ENCODE results near the gene NTM. TPM values are rescaled to one million over a fixed set of nuclear protein-coding genes. Genes with fewer than 3 reads are reported as not detected.
"Not testable (repeated sequence)": the region's sequence is repeated elsewhere in the genome, so short reads cannot be mapped to it uniquely, and the experiment has no call there.

NTM gene
- 1 to 10 TPM in 1 of 2 donors, under 1 TPM in 1; 0.24 to 1.1 TPM for polyA plus RNA-seq

DNA sequence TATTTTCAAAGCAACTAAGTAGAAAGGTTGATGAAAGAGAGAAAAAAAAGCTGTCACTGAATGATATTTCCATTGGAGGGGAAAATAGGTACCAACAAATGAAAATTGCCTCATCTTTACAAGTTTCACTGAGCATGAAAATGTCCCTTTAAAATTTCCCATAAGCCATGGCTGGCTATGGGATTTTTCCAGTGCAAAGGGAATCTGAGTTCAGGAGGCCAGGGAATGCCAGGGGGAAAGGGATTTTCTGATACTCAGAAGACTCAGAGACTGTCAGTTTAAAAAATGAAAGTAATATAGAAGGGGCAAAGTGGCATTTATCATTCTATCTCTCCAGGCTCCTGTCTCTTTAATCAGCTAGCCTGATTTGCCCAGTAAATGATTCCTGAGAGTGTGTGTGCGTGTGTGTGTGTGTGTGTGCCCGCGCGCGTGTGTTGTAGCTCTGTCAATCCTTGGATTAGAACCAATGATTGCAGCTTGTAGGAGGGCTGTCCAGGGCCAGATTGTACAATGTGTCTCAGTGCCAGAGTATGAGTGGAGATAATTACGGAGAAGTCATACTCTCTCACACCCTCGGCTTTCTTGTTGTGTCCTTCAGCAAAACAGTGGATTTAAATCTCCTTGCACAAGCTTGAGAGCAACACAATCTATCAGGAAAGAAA is at the start of gene NTM:
Gene NTM (plus strand): TSS at position 526 of the 662 bp plus-strand sequence.
- 28 to 29% methylated on average over 7 of the region's 7 CpGs for WGBS, 2 donors
- Histone ChIP-seq H3K36me3 (ENCODE audit: control insufficient read depth in 2 of 2, insufficient read depth in 2 of 2, low read length in 1 of 2) (no peaks in the 10 kb centered on the region), H3K9me3 (ENCODE audit: control insufficient read depth in 2 of 2, insufficient read depth in 1 of 2, low read depth in 1 of 2, low read length in 1 of 2) (no peaks in the 10 kb centered on the region), H3K4me3 (ENCODE audit: low read depth in 1 of 2, low read length in 2 of 2) (peak within 1 kb of the TSS in 1 of 2 donors; percentile 18), H3K27ac (ENCODE audit: low read depth in 2 of 2, low read length in 1 of 2) (no peak within 1 kb of the TSS), H3K4me1 (ENCODE audit: control insufficient read depth in 2 of 2, insufficient read depth in 2 of 2, low read length in 1 of 2) (no peaks in the 10 kb centered on the region), H3K27me3 (ENCODE audit: control insufficient read depth in 1 of 2, insufficient read depth in 2 of 2, low read length in 2 of 2) (no peaks in the 10 kb centered on the region)

DNA sequence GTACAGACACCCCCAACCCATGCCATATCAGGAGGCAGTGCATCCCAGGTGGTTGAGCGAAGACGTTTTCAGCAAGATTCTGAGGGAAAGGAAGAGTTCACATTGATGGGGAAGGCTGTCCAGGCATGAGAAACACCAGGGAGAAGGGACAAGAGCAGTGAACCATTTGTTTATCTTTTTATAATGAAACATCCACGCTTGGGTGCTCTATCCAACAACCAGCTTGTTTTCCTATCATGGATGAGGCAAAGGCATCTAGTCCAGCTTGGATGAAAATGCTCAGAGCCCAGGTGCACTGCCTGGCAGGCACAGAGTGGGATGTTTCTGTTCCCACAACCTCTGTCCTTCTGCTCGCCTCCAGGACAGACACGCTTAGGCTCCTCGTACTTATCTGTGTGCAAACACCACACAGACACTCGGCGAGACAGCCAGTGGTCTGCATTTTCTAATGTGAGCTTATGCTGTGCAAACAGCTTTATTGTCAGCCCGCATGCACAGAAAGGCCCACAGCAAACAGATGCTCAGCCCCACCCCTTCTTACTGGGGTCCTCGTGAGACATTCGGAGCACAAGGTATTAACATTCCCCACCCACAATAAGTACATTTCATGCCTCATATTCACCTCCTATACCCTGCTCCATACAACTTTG is 45.4 kb upstream of the NTM start:
- no peak overlapping the region for H3K27ac ChIP-seq (ENCODE audit: low read depth in 2 of 2, low read length in 1 of 2)
- H3K27me3 ChIP-seq (ENCODE audit: control insufficient read depth in 1 of 2, insufficient read depth in 2 of 2, low read length in 2 of 2) = peaks cover 0 to 2% of the 10 kb centered on the region in 2 donors
- no peaks in the 10 kb centered on the region for H3K36me3 ChIP-seq (ENCODE audit: control insufficient read depth in 2 of 2, insufficient read depth in 2 of 2, low read length in 1 of 2)
- WGBS, 2 donors = 51 to 54% methylated on average over 11 of the region's 11 CpGs
- H3K4me3 ChIP-seq (ENCODE audit: low read depth in 1 of 2, low read length in 2 of 2) = no peak overlapping the region
- H3K9me3 ChIP-seq (ENCODE audit: control insufficient read depth in 2 of 2, insufficient read depth in 1 of 2, low read depth in 1 of 2, low read length in 1 of 2) = peaks cover 0 to 2% of the 10 kb centered on the region in 2 donors
- no peaks in the 10 kb centered on the region for H3K4me1 ChIP-seq (ENCODE audit: control insufficient read depth in 2 of 2, insufficient read depth in 2 of 2, low read length in 1 of 2)

GRCh38 chr11:131326829-131327228 is 43.6 kb upstream of the NTM start:
- H3K36me3 ChIP-seq (ENCODE audit: control insufficient read depth in 2 of 2, insufficient read depth in 2 of 2, low read length in 1 of 2) = no peaks in the 10 kb centered on the region
- H3K27me3 ChIP-seq (ENCODE audit: control insufficient read depth in 1 of 2, insufficient read depth in 2 of 2, low read length in 2 of 2) = peaks cover 0 to 3% of the 10 kb centered on the region in 2 donors
- 33 to 41% methylated on average over 4 of the region's 4 CpGs for WGBS, 2 donors
- H3K27ac ChIP-seq (ENCODE audit: low read depth in 2 of 2, low read length in 1 of 2) = no peak overlapping the region
- H3K4me3 ChIP-seq (ENCODE audit: low read depth in 1 of 2, low read length in 2 of 2) = no peak overlapping the region
- peaks cover 0 to 2% of the 10 kb centered on the region in 2 donors for H3K9me3 ChIP-seq (ENCODE audit: control insufficient read depth in 2 of 2, insufficient read depth in 1 of 2, low read depth in 1 of 2, low read length in 1 of 2)
- no peaks in the 10 kb centered on the region for H3K4me1 ChIP-seq (ENCODE audit: control insufficient read depth in 2 of 2, insufficient read depth in 2 of 2, low read length in 1 of 2)

- Histone ChIP-seq H3K27ac (ENCODE audit: low read depth in 2 of 2, low read length in 1 of 2) (no peak overlapping the region), H3K27me3 (ENCODE audit: control insufficient read depth in 1 of 2, insufficient read depth in 2 of 2, low read length in 2 of 2) (peaks cover 0 to 3% of the 10 kb centered on the region in 2 donors), H3K9me3 (ENCODE audit: control insufficient read depth in 2 of 2, insufficient read depth in 1 of 2, low read depth in 1 of 2, low read length in 1 of 2) (peaks cover 0 to 2% of the 10 kb centered on the region in 2 donors), H3K36me3 (ENCODE audit: control insufficient read depth in 2 of 2, insufficient read depth in 2 of 2, low read length in 1 of 2) (no peaks in the 10 kb centered on the region), H3K4me3 (ENCODE audit: low read depth in 1 of 2, low read length in 2 of 2) (no peak overlapping the region), H3K4me1 (ENCODE audit: control insufficient read depth in 2 of 2, insufficient read depth in 2 of 2, low read length in 1 of 2) (no peaks in the 10 kb centered on the region)
- WGBS, 2 donors = 59 to 65% methylated on average over 5 of the region's 5 CpGs
Measured at GRCh38 chr11:131327421-131327820, 43.0 kb upstream of the NTM start.

DNA sequence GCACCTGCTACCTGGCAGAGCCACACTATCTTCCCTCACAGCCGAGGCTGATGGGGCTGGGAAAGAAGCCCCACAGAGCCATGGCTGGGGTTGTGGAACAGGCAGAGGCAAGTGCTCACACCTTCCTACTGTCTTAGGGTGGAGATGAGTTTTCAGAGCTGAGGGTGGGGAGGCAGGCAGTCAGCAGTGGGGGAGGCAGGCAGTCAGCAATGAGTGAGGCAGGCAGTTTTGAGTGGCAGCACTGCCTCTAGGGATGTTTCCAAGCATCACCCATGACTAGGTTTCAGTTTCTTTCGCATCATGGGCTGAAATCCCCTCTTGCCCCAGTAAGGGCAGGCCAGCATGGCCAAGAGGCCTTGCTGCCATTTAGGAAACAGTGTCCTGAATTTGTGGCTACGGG is 41.6 kb upstream of the NTM start:
- Histone ChIP-seq H3K4me3 (ENCODE audit: low read depth in 1 of 2, low read length in 2 of 2) (no peak overlapping the region), H3K27ac (ENCODE audit: low read depth in 2 of 2, low read length in 1 of 2) (no peak overlapping the region), H3K27me3 (ENCODE audit: control insufficient read depth in 1 of 2, insufficient read depth in 2 of 2, low read length in 2 of 2) (peaks cover 0 to 3% of the 10 kb centered on the region in 2 donors), H3K9me3 (ENCODE audit: control insufficient read depth in 2 of 2, insufficient read depth in 1 of 2, low read depth in 1 of 2, low read length in 1 of 2) (peaks cover 0 to 2% of the 10 kb centered on the region in 2 donors), H3K4me1 (ENCODE audit: control insufficient read depth in 2 of 2, insufficient read depth in 2 of 2, low read length in 1 of 2) (no peaks in the 10 kb centered on the region), H3K36me3 (ENCODE audit: control insufficient read depth in 2 of 2, insufficient read depth in 2 of 2, low read length in 1 of 2) (no peaks in the 10 kb centered on the region)
- 75% methylated on average over 3 of the region's 3 CpGs for WGBS, 2 donors

DNA sequence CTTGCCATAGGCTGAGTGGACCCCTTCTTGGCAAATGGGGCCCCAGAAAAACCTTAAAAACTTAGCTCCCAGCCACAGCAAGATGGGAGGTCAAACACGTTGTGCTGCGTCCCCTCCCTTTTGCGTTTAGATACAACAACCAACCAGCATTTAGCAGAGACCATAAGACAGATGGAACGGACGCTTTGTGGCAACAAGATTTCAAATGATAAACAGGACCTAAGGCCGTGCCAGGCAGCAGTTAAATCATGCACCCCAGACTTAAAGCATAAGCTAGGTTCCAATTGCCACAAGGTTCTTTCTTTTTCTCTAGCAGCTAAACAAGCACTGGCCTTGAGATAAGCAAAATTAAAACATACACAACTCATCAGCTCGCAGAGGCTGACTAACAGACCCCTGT is 39.4 kb upstream of the NTM start:
- no peaks in the 10 kb centered on the region for H3K4me1 ChIP-seq (ENCODE audit: control insufficient read depth in 2 of 2, insufficient read depth in 2 of 2, low read length in 1 of 2)
- WGBS, 2 donors = 46 to 60% methylated on average over 7 of the region's 7 CpGs
- no peak overlapping the region for H3K27ac ChIP-seq (ENCODE audit: low read depth in 2 of 2, low read length in 1 of 2)
- no peak overlapping the region for H3K4me3 ChIP-seq (ENCODE audit: low read depth in 1 of 2, low read length in 2 of 2)
- peaks cover 0 to 6% of the 10 kb centered on the region in 2 donors for H3K27me3 ChIP-seq (ENCODE audit: control insufficient read depth in 1 of 2, insufficient read depth in 2 of 2, low read length in 2 of 2)
- H3K36me3 ChIP-seq (ENCODE audit: control insufficient read depth in 2 of 2, insufficient read depth in 2 of 2, low read length in 1 of 2) = no peaks in the 10 kb centered on the region
- H3K9me3 ChIP-seq (ENCODE audit: control insufficient read depth in 2 of 2, insufficient read depth in 1 of 2, low read depth in 1 of 2, low read length in 1 of 2) = peaks cover 0 to 2% of the 10 kb centered on the region in 2 donors

GRCh38 chr11:131331546-131331945 is 38.9 kb upstream of the NTM start:
- Histone ChIP-seq H3K4me3 (ENCODE audit: low read depth in 1 of 2, low read length in 2 of 2) (no peak overlapping the region), H3K27ac (ENCODE audit: low read depth in 2 of 2, low read length in 1 of 2) (no peak overlapping the region), H3K4me1 (ENCODE audit: control insufficient read depth in 2 of 2, insufficient read depth in 2 of 2, low read length in 1 of 2) (no peaks in the 10 kb centered on the region), H3K36me3 (ENCODE audit: control insufficient read depth in 2 of 2, insufficient read depth in 2 of 2, low read length in 1 of 2) (no peaks in the 10 kb centered on the region), H3K27me3 (ENCODE audit: control insufficient read depth in 1 of 2, insufficient read depth in 2 of 2, low read length in 2 of 2) (peaks cover 0 to 6% of the 10 kb centered on the region in 2 donors), H3K9me3 (ENCODE audit: control insufficient read depth in 2 of 2, insufficient read depth in 1 of 2, low read depth in 1 of 2, low read length in 1 of 2) (peaks cover 0 to under 1% of the 10 kb centered on the region in 2 donors)
- WGBS, 2 donors = 52 to 59% methylated on average over 5 of the region's 5 CpGs

DNA sequence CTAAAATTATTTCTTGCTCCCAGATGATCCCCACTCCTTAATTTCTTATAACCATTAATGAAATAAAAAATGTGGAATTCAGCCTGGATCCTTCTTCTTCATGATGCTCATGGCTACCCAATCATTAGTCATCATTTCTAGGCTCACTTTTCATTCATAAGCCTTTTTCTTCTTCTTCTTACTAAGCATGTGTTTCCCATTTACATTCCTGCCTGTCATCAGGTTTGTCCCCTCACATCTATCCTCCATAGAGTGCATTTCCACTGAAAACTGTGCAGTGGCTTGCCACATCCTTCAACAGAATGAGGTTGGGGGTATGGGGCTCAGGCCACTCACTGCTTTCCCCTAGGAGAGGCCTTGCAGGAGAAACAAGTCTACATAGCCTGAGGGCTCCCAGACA is 35.8 kb upstream of the NTM start:
- H3K27ac ChIP-seq (ENCODE audit: low read depth in 2 of 2, low read length in 1 of 2) = no peak overlapping the region
- H3K4me1 ChIP-seq (ENCODE audit: control insufficient read depth in 2 of 2, insufficient read depth in 2 of 2, low read length in 1 of 2) = no peaks in the 10 kb centered on the region
- H3K9me3 ChIP-seq (ENCODE audit: control insufficient read depth in 2 of 2, insufficient read depth in 1 of 2, low read depth in 1 of 2, low read length in 1 of 2) = no peaks in the 10 kb centered on the region
- no peak overlapping the region for H3K4me3 ChIP-seq (ENCODE audit: low read depth in 1 of 2, low read length in 2 of 2)
- H3K27me3 ChIP-seq (ENCODE audit: control insufficient read depth in 1 of 2, insufficient read depth in 2 of 2, low read length in 2 of 2) = peaks cover 0 to 6% of the 10 kb centered on the region in 2 donors
- no peaks in the 10 kb centered on the region for H3K36me3 ChIP-seq (ENCODE audit: control insufficient read depth in 2 of 2, insufficient read depth in 2 of 2, low read length in 1 of 2)

DNA sequence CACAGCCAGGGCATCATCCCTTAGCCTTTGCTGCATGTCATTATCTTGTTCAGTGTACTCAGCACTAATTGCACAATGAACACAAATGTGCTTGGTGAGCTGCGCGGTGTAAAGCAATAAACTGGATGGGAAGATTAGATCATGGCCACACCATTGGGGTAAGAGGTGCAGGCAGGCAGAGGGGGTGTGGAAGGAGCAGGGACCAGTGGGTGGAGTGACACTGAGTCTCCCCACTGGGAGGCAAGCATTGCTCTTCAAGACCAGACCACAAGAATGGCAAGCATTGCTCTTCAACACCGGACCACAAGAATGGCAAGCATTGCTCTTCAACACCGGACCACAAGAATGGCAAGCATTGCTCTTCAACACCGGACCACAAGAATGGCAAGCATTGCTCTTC is 28.5 kb upstream of the NTM start:
- not testable (repeated sequence) for H3K4me3 ChIP-seq (ENCODE audit: low read depth in 1 of 2, low read length in 2 of 2); H3K9me3 ChIP-seq (ENCODE audit: control insufficient read depth in 2 of 2, insufficient read depth in 1 of 2, low read depth in 1 of 2, low read length in 1 of 2); H3K36me3 ChIP-seq (ENCODE audit: control insufficient read depth in 2 of 2, insufficient read depth in 2 of 2, low read length in 1 of 2); H3K27me3 ChIP-seq (ENCODE audit: control insufficient read depth in 1 of 2, insufficient read depth in 2 of 2, low read length in 2 of 2); H3K27ac ChIP-seq (ENCODE audit: low read depth in 2 of 2, low read length in 1 of 2); H3K4me1 ChIP-seq (ENCODE audit: control insufficient read depth in 2 of 2, insufficient read depth in 2 of 2, low read length in 1 of 2)
- 60 to 87% methylated on average over 4 of the region's 5 CpGs for whole genome bisulfite sequencing, 2 donors

GRCh38 chr11:131342442-131342841 is 28.0 kb upstream of the NTM start:
- H3K27me3 ChIP-seq (ENCODE audit: control insufficient read depth in 1 of 2, insufficient read depth in 2 of 2, low read length in 2 of 2); H3K4me3 ChIP-seq (ENCODE audit: low read depth in 1 of 2, low read length in 2 of 2); H3K27ac ChIP-seq (ENCODE audit: low read depth in 2 of 2, low read length in 1 of 2); H3K36me3 ChIP-seq (ENCODE audit: control insufficient read depth in 2 of 2, insufficient read depth in 2 of 2, low read length in 1 of 2); H3K4me1 ChIP-seq (ENCODE audit: control insufficient read depth in 2 of 2, insufficient read depth in 2 of 2, low read length in 1 of 2); H3K9me3 ChIP-seq (ENCODE audit: control insufficient read depth in 2 of 2, insufficient read depth in 1 of 2, low read depth in 1 of 2, low read length in 1 of 2): not testable (repeated sequence)
- WGBS, 2 donors = 90 to 91% methylated on average over 3 to 4 of the region's 6 CpGs
